A204.1 (cell line): ENCODE data around the gene PPP2R5C.
"Not testable (repeated sequence)": the region's sequence is repeated elsewhere in the genome, so short reads cannot be mapped to it uniquely, and the experiment has no call there.

Experiments used
- FAIRE-seq: peaks from 2 replicates; lab custom pipeline; 2012; peaks lifted over from hg19 to GRCh38; lab: Jason Lieb, UNC

The PPP2R5C gene

DNA sequence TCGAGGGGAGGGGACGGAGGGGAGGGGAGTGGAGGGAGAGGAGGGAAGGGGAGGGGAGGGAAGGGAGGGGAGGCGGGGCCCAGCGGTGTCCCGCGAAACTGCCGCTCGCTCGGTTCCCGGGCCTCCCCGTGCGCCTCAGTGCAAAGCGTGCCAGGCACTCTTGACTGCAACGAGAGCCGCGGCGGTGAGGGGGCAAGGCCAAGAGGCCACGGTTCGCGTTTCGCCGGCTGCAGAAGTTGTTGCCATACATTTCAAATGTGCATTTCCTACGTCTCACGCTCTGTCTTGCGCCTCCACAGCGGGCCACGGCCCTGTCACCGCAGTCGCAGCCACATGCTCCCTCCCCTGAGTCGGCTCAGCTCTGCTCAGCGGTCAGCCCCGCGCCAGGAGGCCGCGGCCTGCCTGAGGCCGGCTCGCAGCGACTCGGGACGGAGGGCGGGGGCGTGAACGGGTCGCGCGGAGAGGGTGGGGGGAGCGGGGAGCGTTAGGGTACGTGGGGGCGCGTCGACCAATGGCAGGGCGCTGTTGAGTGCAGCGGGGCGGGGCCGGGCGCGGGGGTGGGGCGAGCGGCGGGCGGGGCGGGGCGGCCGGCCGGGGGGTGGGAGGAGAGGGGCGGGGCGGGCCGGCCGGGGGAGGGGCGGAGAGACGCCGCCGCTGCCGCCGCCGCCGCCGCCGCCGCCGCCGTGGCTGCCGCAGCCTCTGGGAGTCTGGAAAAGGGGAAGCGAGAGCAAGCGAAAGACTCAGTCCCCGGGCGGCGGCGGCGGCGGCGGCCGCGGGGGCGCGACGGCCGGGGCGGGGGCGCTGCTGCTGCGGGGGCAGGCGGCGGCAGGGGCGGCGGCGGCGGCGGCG is at the start of gene PPP2R5C:
PPP2R5C (plus strand) TSS at position 678 of the 849 bp plus-strand sequence. CDS start 185 bp downstream, outside the sequence.
- no peak for FAIRE-seq

DNA sequence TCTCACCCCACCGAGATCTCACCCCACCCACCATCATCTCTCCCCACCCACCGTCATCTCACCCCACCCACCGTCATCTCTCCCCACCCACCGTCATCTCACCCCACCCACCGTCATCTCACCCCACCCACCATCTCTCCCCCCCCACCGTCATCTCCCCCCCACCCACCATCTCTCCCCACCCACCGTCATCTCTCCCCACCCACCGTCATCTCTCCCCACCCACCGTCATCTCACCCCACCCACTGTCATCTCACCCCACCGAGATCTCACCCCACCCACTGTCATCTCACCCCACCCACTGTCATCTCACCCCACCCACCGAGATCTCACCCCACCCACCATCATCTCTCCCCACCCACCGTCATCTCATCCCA is 49.7 kb upstream of the PPP2R5C start:
- FAIRE-seq, result not testable (repeated sequence)

DNA sequence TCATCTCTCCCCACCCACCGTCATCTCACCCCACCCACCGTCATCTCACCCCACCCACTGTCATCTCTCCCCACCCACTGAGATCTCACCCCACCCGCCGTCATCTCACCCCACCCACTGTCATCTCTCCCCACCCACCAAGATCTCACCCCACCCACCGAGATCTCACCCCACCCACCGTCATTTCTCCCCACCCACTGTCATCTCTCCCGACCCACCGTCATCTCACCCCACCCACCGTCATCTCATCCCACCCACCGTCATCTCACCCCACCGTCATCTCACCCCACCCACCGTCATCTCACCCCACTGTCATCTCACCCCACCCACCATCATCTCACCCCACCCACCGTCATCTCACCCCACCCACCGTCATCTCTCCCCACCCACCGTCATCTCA is 49.2 kb upstream of the PPP2R5C start:
- FAIRE-seq, result not testable (repeated sequence)

DNA sequence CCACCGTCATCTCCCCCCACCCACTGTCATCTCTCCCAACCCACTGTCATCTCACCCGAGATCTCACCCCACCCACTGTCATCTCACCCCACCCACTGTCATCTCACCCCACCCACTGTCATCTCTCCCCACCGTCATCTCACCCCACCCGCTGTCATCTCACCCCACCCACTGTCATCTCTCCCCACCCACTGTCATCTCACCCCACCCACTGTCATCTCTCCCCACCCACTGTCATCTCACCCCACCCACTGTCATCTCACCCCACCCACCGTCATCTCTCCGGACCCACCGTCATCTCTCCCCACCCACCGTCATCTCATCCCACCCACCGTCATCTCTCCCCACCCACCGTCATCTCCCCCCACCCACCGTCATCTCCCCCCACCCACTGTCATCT is 48.4 kb upstream of the PPP2R5C start:
- FAIRE-seq, result not testable (repeated sequence)

DNA sequence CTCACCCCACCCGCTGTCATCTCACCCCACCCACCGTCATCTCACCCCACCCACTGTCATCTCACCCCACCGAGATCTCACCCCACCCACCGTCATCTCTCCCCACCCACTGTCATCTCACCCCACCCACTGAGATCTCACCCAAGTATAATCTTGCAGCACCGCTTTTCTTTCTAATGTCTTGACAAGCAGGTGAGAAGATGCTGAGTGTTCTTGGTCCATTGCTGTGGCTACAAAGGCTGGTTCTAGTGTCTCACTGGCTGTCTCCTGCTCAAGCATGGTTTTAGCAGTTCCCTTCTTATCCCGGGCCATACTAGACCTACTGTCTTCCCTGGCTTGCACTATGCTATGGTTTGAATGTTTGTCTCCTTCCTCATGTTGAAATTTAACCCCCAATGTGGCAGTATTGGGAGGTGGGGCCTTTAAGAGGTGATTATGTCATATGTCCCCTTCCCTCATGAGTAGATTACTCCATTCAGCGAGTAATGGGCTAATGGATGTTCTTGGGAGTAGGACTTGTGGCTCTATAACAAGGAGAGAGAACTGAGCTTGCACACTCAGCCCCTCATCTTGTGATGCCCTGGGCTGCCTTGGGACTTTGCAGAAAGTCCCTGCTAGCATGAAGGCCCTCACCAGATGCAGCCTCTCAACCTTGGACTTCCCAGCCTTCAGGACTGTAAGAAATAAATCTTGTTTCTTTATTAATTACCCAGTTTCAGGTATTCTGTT is 47.7 kb upstream of the PPP2R5C start:
- FAIRE-seq, result no peak

DNA sequence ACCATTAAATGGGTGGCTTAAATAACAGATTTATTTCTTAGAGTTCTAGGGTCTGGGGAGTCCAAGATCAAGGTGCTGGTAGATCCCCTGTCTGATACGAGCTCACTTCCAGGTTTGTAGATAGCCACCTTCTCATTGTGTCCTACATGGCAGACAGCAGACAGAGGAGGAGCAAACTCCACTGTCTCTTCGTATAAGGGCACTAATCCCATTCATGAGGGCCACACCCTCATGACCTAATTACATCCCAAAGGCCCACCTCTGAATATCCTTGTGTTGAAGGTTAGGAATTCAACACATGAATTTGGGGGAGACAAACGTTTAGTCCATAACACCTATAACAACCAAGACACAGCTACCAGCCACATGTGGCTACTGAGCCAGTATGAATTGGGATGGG is 47.1 kb upstream of the PPP2R5C start:
- no peak for FAIRE-seq

DNA sequence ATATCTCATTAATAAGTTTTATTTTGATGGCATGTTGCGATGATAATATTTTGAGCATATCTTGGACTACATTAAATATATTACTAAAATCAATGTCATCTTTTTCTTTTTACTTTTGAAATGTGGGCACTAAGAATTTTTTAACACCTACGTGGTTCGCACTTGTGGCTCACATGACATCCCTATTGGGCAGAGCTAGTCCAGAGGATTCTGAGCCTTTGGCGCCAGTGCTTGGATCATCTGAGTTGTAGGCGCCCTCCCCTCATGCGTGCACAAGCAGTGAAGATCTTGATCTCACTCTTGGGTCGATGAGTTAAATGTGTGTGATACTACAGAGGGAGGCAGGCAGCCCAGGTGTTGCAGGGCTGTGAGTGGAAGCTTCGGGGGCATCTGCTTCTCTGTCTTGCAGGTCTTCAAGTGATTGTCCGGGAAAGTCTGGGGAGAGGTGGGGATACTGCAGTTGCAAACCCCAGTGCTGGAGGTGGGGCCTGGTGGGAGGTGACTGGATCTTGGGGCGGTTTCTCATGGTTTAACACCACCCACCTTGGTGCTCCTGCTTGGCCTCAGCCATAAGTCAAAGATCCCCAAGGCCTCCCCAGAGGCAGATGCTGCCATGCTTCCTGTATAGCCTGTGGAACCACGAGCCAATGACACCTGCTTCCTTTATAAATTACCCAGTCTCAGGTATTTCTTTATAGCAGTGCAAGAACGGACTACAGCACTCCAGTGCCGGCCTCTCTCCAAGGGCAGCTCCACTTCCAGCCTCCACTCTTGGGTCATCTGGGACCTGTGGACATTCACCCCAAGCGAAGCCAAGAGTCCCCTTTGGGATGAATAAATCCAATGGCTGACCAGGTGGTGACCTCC is 46.1 kb upstream of the PPP2R5C start:
- FAIRE-seq, result no peak

DNA sequence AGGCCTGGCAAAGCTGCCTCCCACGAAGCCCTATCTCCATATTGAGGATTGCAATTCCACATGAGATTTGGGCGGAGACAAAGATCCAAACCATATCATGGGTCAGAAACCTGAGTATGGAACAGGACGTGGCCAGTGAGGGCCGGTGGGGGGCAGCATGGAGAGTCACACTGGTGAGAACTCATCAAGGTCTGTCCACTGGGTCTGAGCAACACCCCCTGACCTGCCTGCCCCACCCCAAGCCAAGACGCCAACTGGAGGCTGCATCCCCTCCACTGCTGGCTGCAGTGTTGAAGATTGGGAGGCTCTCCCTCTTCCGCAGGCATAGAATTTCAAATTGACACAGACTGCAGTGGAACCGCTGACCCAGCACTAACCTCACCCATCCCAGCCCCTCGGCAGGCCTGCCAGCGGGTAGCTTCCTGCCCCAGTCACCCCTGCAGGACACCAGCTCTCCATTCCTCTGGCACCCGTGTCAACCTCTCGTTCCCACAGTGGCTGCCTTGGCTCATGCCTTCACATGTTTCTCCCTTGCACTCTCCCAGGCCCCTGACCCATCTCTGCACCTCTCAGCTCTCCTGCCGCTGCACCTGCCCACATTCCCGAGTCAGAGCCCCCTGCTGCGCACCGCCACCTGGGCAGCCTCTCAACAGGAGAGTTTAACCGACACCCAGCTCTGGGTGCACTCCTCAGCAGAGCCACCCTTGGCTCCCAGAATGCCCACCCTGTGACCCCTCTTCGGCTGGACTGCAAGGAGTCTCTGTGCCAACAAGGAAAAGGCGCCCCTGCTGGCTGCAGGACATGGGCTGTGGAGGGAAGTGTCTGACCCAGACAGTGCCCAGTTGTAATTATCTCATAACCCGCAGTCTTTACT is 45.2 kb upstream of the PPP2R5C start:
- FAIRE-seq, result no peak

DNA sequence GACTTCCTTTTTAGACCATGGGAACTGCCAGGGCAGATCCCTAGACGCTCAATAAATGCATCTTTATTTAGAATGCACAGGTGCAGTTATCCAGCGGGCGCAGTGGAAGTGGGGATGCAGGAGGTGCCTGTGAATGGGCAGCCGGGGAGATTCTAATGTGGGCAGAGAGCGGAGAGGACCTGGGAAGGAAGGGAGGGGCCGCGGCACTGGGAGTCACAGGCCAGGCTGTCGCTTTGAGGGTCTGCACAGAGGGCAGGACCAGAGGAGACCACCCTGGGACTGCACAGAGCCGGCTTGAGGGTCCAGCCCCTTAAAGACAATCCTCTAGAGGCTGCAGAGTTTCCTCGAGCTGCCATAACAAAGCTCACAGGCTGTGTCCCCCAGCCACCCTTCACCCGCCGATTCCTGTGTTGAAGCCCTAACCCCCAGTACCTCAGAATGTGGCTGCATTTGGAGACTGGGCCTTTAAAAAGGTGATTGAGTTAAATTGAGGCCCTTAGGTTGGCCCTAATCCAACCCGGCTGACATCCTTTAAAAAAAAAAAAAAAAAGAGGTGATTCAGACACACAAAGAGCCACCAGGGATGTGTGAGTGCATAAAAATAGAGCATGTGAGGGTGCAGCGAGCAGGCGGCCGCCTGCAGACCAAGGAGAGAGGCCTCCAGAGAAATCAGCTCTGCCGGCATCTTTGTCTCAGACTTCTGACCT is 44.4 kb upstream of the PPP2R5C start:
- no peak for FAIRE-seq

DNA sequence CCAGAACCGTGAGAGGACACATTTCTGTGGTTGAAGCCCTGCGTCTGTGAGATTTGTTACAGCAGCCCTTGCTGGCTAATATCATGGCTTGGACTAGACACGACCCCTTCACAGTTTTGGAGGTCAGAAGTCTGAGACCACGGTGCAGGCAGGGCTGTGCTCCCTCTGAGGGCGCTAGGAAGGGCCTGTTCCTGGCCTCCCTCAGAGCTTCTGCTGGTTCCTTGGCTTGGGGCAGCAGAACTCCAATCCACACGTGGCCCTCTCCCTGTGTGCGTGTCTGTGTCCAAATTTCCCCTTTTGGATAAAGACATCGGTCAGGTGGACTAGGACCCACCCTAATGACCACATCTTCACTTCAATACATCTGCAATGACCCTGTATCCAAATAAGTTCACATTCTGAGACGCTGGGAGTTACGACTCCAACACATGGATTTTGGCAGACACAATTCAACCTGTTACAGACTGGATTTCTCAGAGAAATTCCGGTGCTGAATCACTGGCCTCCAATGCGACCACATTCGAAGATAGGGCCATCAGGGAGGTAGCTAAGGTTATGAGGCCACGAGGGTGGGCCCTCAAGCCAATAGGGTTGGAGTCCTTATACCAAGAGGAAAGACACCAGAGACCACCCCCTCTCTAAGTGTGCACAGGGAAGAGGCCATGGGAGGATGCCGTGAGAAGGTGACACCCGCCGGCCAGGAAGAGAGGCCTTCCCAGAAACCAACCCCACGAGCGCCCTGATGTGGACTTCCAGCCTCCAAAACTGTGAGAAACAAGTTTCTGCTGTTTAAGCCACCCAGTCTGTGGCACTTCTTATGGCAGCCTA is 43.6 kb upstream of the PPP2R5C start:
- no peak for FAIRE-seq

DNA sequence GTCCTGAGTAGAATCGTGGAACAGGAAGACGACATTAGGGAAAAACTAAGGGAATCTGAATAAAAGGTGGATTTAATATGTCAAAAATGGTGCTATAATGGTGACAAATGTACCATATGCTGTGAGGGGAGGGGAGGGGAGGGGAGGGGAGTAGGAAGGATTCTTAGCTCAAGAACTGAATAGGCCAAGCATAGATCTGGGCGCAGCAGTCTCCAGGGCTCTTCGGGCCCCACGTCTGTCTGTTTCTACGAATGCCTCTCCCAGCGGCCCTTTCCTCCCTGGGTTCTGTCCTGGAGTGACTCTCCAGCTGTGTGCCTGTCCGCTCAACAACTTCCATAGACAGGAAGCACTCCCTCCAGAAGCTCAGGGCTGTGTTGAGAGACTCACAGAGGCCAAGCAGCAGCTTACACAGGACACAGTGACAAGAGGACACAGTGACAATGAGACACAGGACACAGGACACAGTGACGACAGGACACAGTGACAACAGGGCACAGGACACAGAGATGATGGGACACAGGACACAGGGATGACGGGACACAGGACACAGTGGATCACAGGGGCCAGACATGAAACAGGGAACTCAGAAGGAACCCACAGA is 42.4 kb upstream of the PPP2R5C start:
- no peak for FAIRE-seq

DNA sequence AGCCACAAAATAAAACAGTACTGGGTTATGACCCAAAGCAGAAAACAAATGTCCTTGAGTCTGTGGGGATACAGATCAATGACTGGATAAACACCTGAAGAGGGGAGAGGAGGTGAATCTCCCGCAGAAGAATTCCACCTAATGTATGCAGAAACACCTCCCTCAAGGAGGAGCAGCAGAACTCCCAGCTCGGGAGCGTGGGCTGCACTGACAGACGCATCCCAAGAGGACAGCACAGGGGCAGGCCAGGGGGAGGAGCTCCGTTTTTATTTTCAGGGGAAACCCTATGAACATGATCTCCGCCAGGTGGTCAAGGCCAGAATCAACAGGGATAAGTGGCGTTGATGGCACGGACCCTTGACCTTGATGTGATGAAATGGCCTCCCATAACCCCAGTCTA is 41.8 kb upstream of the PPP2R5C start:
- FAIRE-seq, result no peak

DNA sequence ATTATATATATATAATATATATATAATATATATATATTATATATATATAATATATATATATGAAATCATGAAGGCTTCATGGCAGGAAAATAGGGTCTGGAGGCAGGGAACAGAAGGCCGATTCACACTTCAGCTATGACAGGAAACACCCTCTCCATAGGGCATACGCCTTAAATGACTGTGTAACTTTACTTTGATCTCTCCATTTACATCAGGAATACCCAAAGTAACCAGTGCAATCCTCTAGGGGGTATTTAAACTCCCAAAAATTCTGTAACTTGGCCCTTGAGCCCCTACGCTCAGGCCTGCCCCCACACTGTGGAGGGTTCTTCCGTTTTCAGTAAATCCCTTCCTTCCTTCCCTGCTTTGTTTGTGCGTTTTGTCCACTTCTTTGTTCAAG is 40.4 kb upstream of the PPP2R5C start:
- FAIRE-seq, result no peak

DNA sequence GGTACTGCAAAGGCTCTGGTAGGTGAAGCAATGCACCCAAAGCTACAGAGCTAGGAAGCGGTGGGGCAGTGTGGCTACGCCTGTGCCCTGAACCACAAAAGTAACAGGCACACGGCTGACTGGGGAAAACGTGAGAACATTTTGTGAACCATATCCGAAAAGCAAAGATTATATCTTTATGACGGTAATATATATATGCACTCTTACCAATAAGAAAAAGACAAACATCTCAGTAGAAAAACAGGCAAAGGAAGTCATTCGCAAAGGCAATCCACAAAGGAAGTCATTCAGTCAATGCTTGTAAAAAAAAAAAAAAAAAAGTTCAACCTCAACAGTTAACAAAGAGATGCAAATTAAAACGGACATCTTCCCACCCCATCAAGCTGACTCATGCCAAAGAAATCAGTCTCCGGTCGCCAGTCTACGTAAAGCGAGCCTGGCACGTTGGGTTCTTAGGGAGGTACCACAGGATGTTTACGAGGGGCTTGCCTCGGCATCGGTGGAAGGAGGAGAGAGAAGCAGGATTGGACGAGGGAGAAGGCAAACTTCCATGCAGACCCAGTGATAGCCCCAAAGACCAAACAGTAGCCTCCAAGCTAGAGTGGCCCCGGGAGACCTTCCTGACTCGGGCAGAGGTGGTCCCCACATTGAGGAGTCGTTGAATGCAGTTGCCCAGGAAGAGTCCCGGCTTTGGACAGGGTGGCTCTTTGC is 39.4 kb upstream of the PPP2R5C start:
- no peak for FAIRE-seq

DNA sequence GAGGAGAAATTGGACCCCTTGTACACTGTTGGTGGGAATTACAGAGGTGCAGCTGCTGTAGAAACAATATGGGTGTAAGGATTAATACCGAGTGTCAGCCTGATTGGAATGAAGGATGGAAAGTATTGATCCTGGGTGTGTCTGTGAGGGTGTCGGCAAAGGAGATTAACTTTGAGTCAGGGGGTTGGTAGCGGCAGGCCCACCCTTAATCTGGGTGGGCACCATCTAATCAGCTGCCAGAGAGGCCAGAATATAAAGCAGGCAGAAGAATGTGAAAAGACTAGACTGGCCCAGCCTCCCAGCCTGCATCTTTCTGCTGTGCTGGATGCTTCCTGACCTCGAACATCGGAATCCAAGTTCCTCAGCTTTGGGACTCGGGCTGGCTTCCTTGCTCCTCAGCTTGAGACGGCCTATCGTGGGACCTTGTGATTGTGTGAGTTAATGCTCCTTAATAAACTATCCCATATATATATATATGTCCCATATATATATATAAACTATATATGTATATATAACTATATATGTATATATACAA is 38.4 kb upstream of the PPP2R5C start:
- no peak for FAIRE-seq

DNA sequence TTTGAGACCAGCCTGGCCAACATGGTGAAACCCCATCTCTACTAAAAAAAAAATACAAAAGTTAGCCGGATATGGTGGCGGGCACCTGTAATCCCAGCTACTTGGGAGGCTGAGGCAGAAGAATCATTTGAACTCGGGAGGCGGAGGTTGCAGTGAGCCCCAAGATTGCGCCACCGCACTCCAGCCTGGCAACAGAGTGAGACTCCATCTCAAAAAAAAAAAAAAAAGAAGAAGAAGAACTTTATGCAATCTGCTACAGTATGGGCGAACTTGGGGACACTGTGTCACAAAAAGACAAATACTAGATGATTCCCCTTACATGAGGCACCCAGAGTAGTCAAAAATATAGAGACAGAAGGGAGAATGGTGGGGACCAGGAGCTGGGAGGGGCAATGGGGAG is 35.9 kb upstream of the PPP2R5C start:
- not testable (repeated sequence) for FAIRE-seq

DNA sequence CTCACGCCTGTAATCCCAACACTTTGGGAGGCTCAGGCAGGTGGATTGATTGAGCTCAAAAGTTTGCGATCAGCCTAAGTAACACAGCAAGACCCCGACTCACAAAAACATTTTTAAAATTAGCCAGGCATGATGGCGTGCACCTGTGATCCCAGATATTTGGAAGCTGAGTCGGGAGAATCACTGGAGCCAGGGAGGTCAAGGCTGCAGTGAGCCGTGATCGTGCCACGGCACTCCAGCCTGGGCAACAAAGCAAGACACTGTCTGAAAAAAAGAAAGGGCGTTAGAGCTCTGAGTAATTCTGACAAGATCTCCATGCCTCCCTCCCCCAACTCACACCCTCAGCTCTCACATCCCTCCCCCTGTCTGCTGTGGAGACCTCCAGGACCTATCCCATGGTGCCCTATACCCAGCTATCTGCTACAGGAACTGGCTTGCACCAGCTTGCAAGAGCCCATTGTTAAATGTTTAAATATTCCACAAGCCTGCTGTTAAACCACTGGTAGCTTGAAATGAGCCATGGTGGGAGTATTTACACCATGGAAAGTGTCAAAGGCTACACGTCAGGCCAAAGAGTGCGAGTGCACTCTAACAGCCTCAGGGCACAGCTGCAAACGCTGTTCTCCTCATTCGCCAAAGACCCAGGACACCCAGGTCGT is 35.1 kb upstream of the PPP2R5C start:
- no peak for FAIRE-seq

DNA sequence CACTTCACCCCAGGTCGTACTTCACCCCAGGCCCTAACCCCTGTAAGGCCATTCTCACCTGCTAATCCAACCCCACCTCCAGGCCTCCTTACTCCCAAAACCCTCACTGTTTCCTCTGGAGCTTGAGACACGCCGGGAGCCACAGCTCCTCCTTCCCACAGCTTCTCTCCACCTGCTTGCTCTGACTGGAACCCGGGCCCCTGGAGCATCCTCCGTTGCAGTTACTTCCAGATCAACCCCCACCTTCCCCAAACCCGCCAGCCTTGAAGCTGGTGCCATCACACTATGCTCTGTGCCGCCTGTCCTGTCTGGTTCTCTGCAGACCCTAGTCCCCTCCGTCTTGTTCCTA is 34.6 kb upstream of the PPP2R5C start:
- no peak for FAIRE-seq
